ENCODE results near the gene TMEM52.

The TMEM52 gene

GRCh38 chr1:1945782-1946393 lies 26.8 kb upstream of the TMEM52 start:
- Histone ChIP-seq H3K27ac (ENCODE audit: extremely low read depth, low read depth, low read length) (no peak overlapping the region), H3K36me3 (ENCODE audit: control insufficient read depth in 2 of 2, insufficient read depth in 1 of 2, low read length in 2 of 2) (no peaks in the 10 kb centered on the region), H3K9me3 (ENCODE audit: control insufficient read depth, insufficient read depth, low read depth, low read length) (no peaks in the 10 kb centered on the region; the same call in 1 of the 2 replicates), H3K4me1 (ENCODE audit: control insufficient read depth, insufficient read depth, low read length) (no peaks in the 10 kb centered on the region), H3K4me3 (ENCODE audit: low read depth, low read length) (no peak overlapping the region)
- CTCF ChIA-PET: interaction anchor here (1.5 to 3.0 kb wide), 3 partner anchors 14 to 99 kb away, joined by 4 to 34 read pairs (median 21); no protein-coding TSS in a partner anchor
- POLR2A ChIA-PET: no interaction called here
- TF ChIP-seq SP3 (tag by site-specific recombination; IDR thresholded peaks at IDR 0.05): no peak
- no peak for TF ChIP-seq ZBTB17 (tag by site-specific recombination; IDR thresholded peaks at IDR 0.05)
- no peak for TF ChIP-seq KLF16 (tag by site-specific recombination; IDR thresholded peaks at IDR 0.05)
- TF ChIP-seq, protein P1, sequence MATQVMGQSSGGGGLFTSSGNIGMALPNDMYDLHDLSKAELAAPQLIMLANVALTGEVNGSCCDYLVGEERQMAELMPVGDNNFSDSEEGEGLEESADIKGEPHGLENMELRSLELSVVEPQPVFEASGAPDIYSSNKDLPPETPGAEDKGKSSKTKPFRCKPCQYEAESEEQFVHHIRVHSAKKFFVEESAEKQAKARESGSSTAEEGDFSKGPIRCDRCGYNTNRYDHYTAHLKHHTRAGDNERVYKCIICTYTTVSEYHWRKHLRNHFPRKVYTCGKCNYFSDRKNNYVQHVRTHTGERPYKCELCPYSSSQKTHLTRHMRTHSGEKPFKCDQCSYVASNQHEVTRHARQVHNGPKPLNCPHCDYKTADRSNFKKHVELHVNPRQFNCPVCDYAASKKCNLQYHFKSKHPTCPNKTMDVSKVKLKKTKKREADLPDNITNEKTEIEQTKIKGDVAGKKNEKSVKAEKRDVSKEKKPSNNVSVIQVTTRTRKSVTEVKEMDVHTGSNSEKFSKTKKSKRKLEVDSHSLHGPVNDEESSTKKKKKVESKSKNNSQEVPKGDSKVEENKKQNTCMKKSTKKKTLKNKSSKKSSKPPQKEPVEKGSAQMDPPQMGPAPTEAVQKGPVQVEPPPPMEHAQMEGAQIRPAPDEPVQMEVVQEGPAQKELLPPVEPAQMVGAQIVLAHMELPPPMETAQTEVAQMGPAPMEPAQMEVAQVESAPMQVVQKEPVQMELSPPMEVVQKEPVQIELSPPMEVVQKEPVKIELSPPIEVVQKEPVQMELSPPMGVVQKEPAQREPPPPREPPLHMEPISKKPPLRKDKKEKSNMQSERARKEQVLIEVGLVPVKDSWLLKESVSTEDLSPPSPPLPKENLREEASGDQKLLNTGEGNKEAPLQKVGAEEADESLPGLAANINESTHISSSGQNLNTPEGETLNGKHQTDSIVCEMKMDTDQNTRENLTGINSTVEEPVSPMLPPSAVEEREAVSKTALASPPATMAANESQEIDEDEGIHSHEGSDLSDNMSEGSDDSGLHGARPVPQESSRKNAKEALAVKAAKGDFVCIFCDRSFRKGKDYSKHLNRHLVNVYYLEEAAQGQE (tag by site-specific recombination; IDR thresholded peaks at IDR 0.05): no peak
- TF ChIP-seq ZNF624 (tag by site-specific recombination; IDR thresholded peaks at IDR 0.05): no peak
- TF ChIP-seq ATF2 (tag by site-specific recombination; IDR thresholded peaks at IDR 0.05; ENCODE audit: low read depth): no peak
- no peak for TF ChIP-seq ZFP69B (tag by site-specific recombination; IDR thresholded peaks at IDR 0.05)
- TF ChIP-seq AEBP2 (tag by site-specific recombination; IDR thresholded peaks at IDR 0.05; ENCODE audit: borderline replicate concordance): no peak
- no peak for TF ChIP-seq ZNF146 (tag by site-specific recombination; IDR thresholded peaks at IDR 0.05)
- no peak for TF ChIP-seq PATZ1 (tag by site-specific recombination; IDR thresholded peaks at IDR 0.05)
- TF ChIP-seq YY2 (tag by site-specific recombination; IDR thresholded peaks at IDR 0.05): no peak
- no peak for TF ChIP-seq ZNF26 (tag by site-specific recombination; IDR thresholded peaks at IDR 0.05)
- TF ChIP-seq ZNF529 (tag by site-specific recombination; IDR thresholded peaks at IDR 0.05; ENCODE audit: insufficient replicate concordance): no peak
- no peak for TF ChIP-seq SP2 (tag by site-specific recombination; IDR thresholded peaks at IDR 0.05)
- no peak for TF ChIP-seq FEZF1 (tag by site-specific recombination; IDR thresholded peaks at IDR 0.05)
- no peak for TF ChIP-seq KLF10 (tag by site-specific recombination; IDR thresholded peaks at IDR 0.05)
- no peak for TF ChIP-seq ZNF660 (tag by site-specific recombination; IDR thresholded peaks at IDR 0.05)
- no peak for TF ChIP-seq ZNF610 (tag by site-specific recombination; IDR thresholded peaks at IDR 0.05; ENCODE audit: borderline replicate concordance)
- no peak for TF ChIP-seq GFI1B (tag by site-specific recombination; IDR thresholded peaks at IDR 0.05)
